K562 (cell line): ENCODE results near the gene FBN3.

Experiments
- BCL6 ChIP-seq: fragments of 250-450 bp; sonication (Bioruptor Pico); IDR thresholded peaks from 2 replicates; pipeline ENCODE4 v1.4.0; 2020
- CBX1 ChIP-seq: sonication (generic); IDR thresholded peaks from 2 replicates; pipeline ENCODE4 v1.6.1; 2016; ENCODE audit warnings: antibody characterized with exemption, low read depth, mild to moderate bottlenecking
- DPF2 ChIP-seq: fragments of 450-650 bp; IDR thresholded peaks from 2 replicates; pipeline ENCODE4 v1.6.1; 2016
- SP2 ChIP-seq: IDR thresholded peaks from 2 replicates; pipeline ENCODE4 v1.6.1; 2011; ENCODE audit warnings: mild to moderate bottlenecking, low read depth, low read length, moderate library complexity; ENCODE audit not compliant: poor library complexity, severe bottlenecking; ENCODE audit errors: extremely low read depth
- ZBTB17 ChIP-seq: fragments of 450-650 bp; formaldehyde crosslinking; IDR thresholded peaks from 2 replicates; pipeline ENCODE4 v1.4.0; 2020; ENCODE audit warnings: mild to moderate bottlenecking
- ZNF766 ChIP-seq: fragments of 200-800 bp; sonication (Bioruptor generic); conservative IDR thresholded peaks from 2 replicates; pipeline ENCODE4 v1.6.1; 2016; ENCODE audit warnings: missing genetic modification characterization, missing compliant biosample characterization
- TF ChIP-seq, protein P1 (sequence below), 3 experiments: IDR thresholded peaks in 2 of 3; conservative IDR thresholded peaks in 1 of 3; 2 replicates each; pipeline ENCODE4 v1.5.1; 2011 to 2012; ENCODE audit warnings: low read length in 3 of 3, mild to moderate bottlenecking in 3 of 3, control low read depth in 2 of 3, improper control_type of control experiment in 1 of 3, inconsistent platforms in 1 of 3, low read depth in 1 of 3, mixed read lengths in 1 of 3, moderate library complexity in 1 of 3; ENCODE audit not compliant: insufficient read depth in 2 of 3

DNA sequence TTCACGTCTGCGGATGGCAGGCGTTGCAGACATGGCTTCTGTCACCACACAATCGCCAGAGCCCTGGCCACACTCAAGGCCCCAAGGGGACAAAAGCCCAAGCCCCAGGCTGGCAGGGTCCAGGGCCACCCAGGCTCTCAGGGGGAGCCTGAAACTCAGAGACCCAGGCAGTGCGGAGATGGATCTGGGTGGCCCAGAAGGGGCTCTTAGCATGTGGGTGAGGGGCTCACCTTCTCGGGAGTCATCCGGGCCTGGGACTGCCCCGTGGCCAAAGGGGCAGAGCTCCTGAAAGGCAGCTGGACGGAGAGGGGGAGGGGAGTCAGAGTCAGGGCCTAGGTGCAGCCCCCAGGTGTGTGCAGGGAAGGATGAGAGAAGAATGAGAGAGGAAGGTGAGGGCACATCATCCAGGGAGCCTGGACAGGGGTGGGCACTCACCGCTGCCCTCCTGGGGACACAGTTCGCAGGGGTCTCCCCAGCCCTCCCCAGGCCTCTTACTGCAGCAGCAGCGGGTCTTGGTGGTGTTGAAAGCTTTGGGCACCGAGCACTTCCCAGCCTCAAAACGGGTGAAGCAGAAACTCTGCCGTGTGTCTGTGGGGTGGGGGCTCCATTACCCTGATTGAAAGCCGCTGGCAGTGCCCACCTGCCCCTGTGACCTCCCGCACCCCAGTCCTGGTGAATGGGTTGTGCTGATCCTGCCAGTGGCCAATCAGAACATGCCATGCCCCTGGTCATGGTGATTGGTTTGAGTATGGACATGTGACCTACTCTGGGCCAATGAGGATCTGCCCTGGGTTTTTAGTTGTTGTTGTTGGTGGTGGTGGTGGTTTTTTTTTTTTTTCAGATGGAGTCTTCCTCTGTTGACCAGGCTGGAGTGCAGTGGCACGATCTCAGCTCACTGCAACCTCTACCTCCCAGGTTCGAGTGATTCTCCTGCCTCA, 59.5 kb downstream of the FBN3 start:
- TF ChIP-seq BCL6: no peak
- TF ChIP-seq DPF2: no peak
- TF ChIP-seq, protein P1, sequence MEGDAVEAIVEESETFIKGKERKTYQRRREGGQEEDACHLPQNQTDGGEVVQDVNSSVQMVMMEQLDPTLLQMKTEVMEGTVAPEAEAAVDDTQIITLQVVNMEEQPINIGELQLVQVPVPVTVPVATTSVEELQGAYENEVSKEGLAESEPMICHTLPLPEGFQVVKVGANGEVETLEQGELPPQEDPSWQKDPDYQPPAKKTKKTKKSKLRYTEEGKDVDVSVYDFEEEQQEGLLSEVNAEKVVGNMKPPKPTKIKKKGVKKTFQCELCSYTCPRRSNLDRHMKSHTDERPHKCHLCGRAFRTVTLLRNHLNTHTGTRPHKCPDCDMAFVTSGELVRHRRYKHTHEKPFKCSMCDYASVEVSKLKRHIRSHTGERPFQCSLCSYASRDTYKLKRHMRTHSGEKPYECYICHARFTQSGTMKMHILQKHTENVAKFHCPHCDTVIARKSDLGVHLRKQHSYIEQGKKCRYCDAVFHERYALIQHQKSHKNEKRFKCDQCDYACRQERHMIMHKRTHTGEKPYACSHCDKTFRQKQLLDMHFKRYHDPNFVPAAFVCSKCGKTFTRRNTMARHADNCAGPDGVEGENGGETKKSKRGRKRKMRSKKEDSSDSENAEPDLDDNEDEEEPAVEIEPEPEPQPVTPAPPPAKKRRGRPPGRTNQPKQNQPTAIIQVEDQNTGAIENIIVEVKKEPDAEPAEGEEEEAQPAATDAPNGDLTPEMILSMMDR (IDR thresholded peaks at IDR 0.05 in 2 of 3, conservative IDR thresholded peaks at IDR 0.05 in 1 of 3; ENCODE audit: insufficient read depth in 2 of 3, low read depth in 1 of 3, low read length in 3 of 3): no peak
- no peak for TF ChIP-seq ZNF766
- TF ChIP-seq ZBTB17 (CRISPR knock-in tag): no peak
- TF ChIP-seq CBX1: no peak
- no peak for TF ChIP-seq SP2
